CD14-positive monocyte (primary cell): ENCODE results near the gene ZNF474. TPM values are rescaled to one million over a fixed set of nuclear protein-coding genes. Genes with fewer than 3 reads are reported as not detected.

Source experiments
- DNase-seq, 3 donors: peaks; one replicate each; pipeline ENCODE4 v3.0.0-alpha.2; 2011 to 2022
- H2AFZ ChIP-seq: 2 replicates; pipeline ENCODE4 v1.6.0; 2012; ENCODE audit warnings: mild to moderate bottlenecking, low read depth, low read length, inconsistent platforms; ENCODE audit not compliant: insufficient read depth, poor library complexity, severe bottlenecking
- H3K27ac ChIP-seq, 2 donors: 1 replicate in 1 of 2; 2 replicates in 1 of 2; pipeline ENCODE4 v1.5.1; 2012 to 2013; ENCODE audit warnings: low read length in 2 of 2, control low read depth in 1 of 2, inconsistent platforms in 1 of 2, low read depth in 1 of 2, mild to moderate bottlenecking in 1 of 2
- H3K27me3 ChIP-seq, 2 donors: one replicate each; pipeline versions ENCODE4 v1.6.0 to v1.6.1; 2011 to 2013; ENCODE audit warnings: low read length in 2 of 2; ENCODE audit not compliant: control insufficient read depth in 2 of 2, insufficient read depth in 2 of 2
- H3K36me3 ChIP-seq, 2 donors: replicated peaks in 1 of 2; 1 replicate in 1 of 2; 2 replicates in 1 of 2; pipeline versions ENCODE4 v1.5.1 to v1.6.1; 2012 to 2013; ENCODE audit warnings: low read length in 2 of 2, control low read depth in 1 of 2, inconsistent platforms in 1 of 2, mild to moderate bottlenecking in 1 of 2; ENCODE audit not compliant: insufficient read depth in 2 of 2, control insufficient read depth in 1 of 2
- H3K4me1 ChIP-seq, 2 donors: 1 replicate in 1 of 2; 2 replicates in 1 of 2; pipeline versions ENCODE4 v1.5.1 to v1.6.1; 2012 to 2013; ENCODE audit warnings: low read length in 2 of 2, control low read depth in 1 of 2, inconsistent platforms in 1 of 2, mild to moderate bottlenecking in 1 of 2, moderate library complexity in 1 of 2; ENCODE audit not compliant: insufficient read depth in 2 of 2, control insufficient read depth in 1 of 2
- H3K4me2 ChIP-seq: replicated peaks from 2 replicates; pipeline ENCODE3; 2012; ENCODE audit warnings: low read length, moderate library complexity, mild to moderate bottlenecking; ENCODE audit not compliant: poor library complexity, severe bottlenecking; ENCODE audit errors: extremely low read depth
- H3K4me3 ChIP-seq, 3 experiments: fragments of 200-600 bp in 1 of 3; sonication (generic) in 1 of 3; replicated peaks in 1 of 3; 1 replicate in 2 of 3; 2 replicates in 1 of 3; pipeline ENCODE4 v1.5.1; 2011 to 2013; ENCODE audit warnings: low read length in 3 of 3, mild to moderate bottlenecking in 3 of 3, control low read depth in 2 of 3, low read depth in 2 of 3, inconsistent platforms in 1 of 3, moderate library complexity in 1 of 3
- H3K79me2 ChIP-seq: 2 replicates; pipeline ENCODE4 v1.6.0; 2012; ENCODE audit warnings: mild to moderate bottlenecking, control low read depth, inconsistent platforms, low read length, moderate library complexity; ENCODE audit not compliant: insufficient read depth
- H3K9ac ChIP-seq: 2 replicates; pipeline ENCODE4 v1.6.0; 2017; ENCODE audit warnings: low read length, mild to moderate bottlenecking; ENCODE audit not compliant: insufficient read depth, poor library complexity, severe bottlenecking
- H3K9me3 ChIP-seq, 2 donors: replicated peaks in 1 of 2; 1 replicate in 1 of 2; 2 replicates in 1 of 2; pipeline versions ENCODE4 v1.5.1 to v1.6.1; 2012 to 2013; ENCODE audit warnings: low read length in 2 of 2, control low read depth in 1 of 2; ENCODE audit not compliant: control insufficient read depth in 1 of 2, insufficient read depth in 1 of 2
- H4K20me1 ChIP-seq: 2 replicates; pipeline ENCODE4 v1.6.0; 2012; ENCODE audit warnings: mild to moderate bottlenecking, low read length, control low read depth, moderate library complexity; ENCODE audit not compliant: insufficient read depth
- H3K27ac Mint-ChIP-seq, 7 donors: one replicate each; pipeline ENCODE4 v1.8.0; 2020; ENCODE audit warnings: mild to moderate bottlenecking in 7 of 7, mixed read lengths in 7 of 7, moderate library complexity in 6 of 7, inconsistent platforms in 2 of 7
- H3K27me3 Mint-ChIP-seq, 3 donors: one replicate each; pipeline ENCODE4 v1.8.0; 2021 to 2022; ENCODE audit warnings: low read depth in 3 of 3, mild to moderate bottlenecking in 3 of 3, mixed read lengths in 3 of 3, moderate library complexity in 3 of 3, inconsistent platforms in 1 of 3
- H3K36me3 Mint-ChIP-seq, 2 donors: one replicate each; pipeline ENCODE4 v1.8.0; 2020; ENCODE audit warnings: mixed read lengths in 2 of 2, inconsistent platforms in 1 of 2, mild to moderate bottlenecking in 1 of 2
- H3K4me1 Mint-ChIP-seq: one replicate; pipeline ENCODE4 v1.8.0; 2020; ENCODE audit warnings: mild to moderate bottlenecking, mixed read lengths
- H3K4me3 Mint-ChIP-seq, 2 donors: one replicate each; pipeline ENCODE4 v1.8.0; 2020; ENCODE audit warnings: mild to moderate bottlenecking in 2 of 2, mixed read lengths in 2 of 2, moderate library complexity in 1 of 2
- H3K9me3 Mint-ChIP-seq, 7 donors: one replicate each; pipeline ENCODE4 v1.8.0; 2020 to 2022; ENCODE audit warnings: mixed read lengths in 7 of 7, mild to moderate bottlenecking in 6 of 7, moderate library complexity in 6 of 7, inconsistent platforms in 2 of 7
- WGBS: methylation state at CpG from one replicate; pipeline ENCODE4 v1.1.5; 2013; ENCODE audit warnings: missing lambda C conversion rate; ENCODE audit not compliant: insufficient coverage; 5-methylcytosine and 5-hydroxymethylcytosine counted together
- intact Hi-C, 2 donors: fragments of 100-400 bp; cut with micrococcal nuclease; formaldehyde crosslinking; loops; one replicate each; pipeline versions ENCODE4 v1.15.0 to v1.15.1; 2023
- polyA plus RNA-seq, 3 donors: library from polyadenylated mRNA; depleted of rRNA in 1 of 3; unstranded in 2 of 3; stranded (reverse) in 1 of 3; fragments of 300-500 nt in 2 of 3; fragments of >200 nt in 1 of 3; fragmentation: Illumina TruSeq in 2 of 3; gene quantifications; 1 replicate in 2 of 3; 2 replicates in 1 of 3; pipeline ENCODE4 v1.2.3, GENCODE V29; 2012 to 2021
- TF ChIP-seq, protein P1 (sequence below): fragments of 200-600 bp; IDR thresholded peaks from one replicate; pipeline ENCODE4 v1.8.0; 2022; ENCODE audit warnings: antibody characterized with exemption, mild to moderate bottlenecking

The ZNF474 gene
- polyA plus RNA-seq, 3 donors = 0.09 TPM; not detected in 2

DNA sequence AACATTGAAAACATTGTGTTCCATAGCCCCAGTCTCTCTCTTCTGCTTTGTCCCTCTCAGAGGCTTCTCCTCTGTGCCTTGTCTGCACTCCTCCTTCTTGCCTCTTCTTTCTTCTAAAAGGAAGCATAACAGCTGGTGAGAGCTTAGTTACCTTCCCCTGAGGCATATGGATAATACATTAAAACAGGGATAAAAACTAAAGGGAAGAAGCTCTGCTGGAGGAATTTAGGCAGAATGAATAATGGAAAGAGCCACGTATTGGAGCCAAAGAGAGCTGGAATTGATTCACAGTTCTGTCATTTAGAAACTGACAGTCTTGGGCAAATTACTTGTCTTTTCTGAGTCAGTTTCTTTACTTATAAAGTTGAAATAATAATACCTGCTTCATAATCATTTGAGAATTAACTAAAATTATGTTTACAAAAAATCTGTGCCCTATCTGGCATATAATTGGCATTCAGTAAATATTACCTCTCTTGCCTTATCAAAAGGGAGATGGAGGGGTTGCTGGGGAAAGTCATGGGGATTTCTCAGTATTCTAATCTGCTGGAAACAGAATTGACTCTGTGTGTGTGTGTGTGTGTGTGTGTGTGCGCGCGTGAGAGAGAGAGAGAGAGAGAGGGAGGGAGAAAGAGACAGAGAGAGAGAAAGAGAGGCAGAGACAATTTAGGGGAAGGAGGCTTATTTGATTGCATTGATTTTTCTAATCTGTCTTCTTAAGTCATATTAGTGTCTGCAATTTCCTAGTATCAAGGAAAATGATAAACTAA, 20.2 kb downstream of the ZNF474 start:
- Histone ChIP-seq H3K27me3 (no peaks in the 10 kb centered on the region), H3K4me2 (no peak overlapping the region), H2AFZ (no peak overlapping the region), H3K27ac (no peak overlapping the region), H3K4me3 (no peak overlapping the region), H3K4me1 (no peaks in the 10 kb centered on the region), H3K79me2 (no peaks in the 10 kb centered on the region), H3K36me3 (no peaks in the 10 kb centered on the region), H3K9ac (no peak overlapping the region), H3K9me3 (no peaks in the 10 kb centered on the region), H4K20me1 (no peaks in the 10 kb centered on the region)
- Mint-ChIP-seq H3K9me3 (peaks cover 0 to 3% (median 0%) of the 10 kb centered on the region in 7 donors), H3K27me3 (peaks cover 0 to 3% (median 1%) of the 10 kb centered on the region in 3 donors), H3K27ac (no peak overlapping the region), H3K36me3 (no peaks in the 10 kb centered on the region), H3K4me3 (no peak overlapping the region), H3K4me1 (no peaks in the 10 kb centered on the region)
- WGBS = no CpG with 5 or more reads among the region's 4 CpGs
- intact Hi-C loops = no loop called here
- no peak for DNase-seq
- TF ChIP-seq, protein P1, sequence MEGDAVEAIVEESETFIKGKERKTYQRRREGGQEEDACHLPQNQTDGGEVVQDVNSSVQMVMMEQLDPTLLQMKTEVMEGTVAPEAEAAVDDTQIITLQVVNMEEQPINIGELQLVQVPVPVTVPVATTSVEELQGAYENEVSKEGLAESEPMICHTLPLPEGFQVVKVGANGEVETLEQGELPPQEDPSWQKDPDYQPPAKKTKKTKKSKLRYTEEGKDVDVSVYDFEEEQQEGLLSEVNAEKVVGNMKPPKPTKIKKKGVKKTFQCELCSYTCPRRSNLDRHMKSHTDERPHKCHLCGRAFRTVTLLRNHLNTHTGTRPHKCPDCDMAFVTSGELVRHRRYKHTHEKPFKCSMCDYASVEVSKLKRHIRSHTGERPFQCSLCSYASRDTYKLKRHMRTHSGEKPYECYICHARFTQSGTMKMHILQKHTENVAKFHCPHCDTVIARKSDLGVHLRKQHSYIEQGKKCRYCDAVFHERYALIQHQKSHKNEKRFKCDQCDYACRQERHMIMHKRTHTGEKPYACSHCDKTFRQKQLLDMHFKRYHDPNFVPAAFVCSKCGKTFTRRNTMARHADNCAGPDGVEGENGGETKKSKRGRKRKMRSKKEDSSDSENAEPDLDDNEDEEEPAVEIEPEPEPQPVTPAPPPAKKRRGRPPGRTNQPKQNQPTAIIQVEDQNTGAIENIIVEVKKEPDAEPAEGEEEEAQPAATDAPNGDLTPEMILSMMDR = no peak

GRCh38 chr5:122150215-122150614, 20.9 kb downstream of the ZNF474 start:
- no peak for DNase-seq
- Histone ChIP-seq H4K20me1 (no peaks in the 10 kb centered on the region), H3K27me3 (no peaks in the 10 kb centered on the region), H3K9ac (no peak overlapping the region), H3K27ac (no peak overlapping the region), H3K4me1 (no peaks in the 10 kb centered on the region), H3K9me3 (no peaks in the 10 kb centered on the region), H3K4me3 (no peak overlapping the region), H3K36me3 (no peaks in the 10 kb centered on the region), H2AFZ (no peak overlapping the region), H3K4me2 (no peak overlapping the region), H3K79me2 (no peaks in the 10 kb centered on the region)
- H3K4me3 Mint-ChIP-seq = no peak overlapping the region
- intact Hi-C loops = no loop called here
- H3K4me1 Mint-ChIP-seq = no peaks in the 10 kb centered on the region
- 100% methylated on average over 1 of the region's 2 CpGs for WGBS
- no peaks in the 10 kb centered on the region for H3K36me3 Mint-ChIP-seq
- peaks cover 0 to 3% (median 0%) of the 10 kb centered on the region in 7 donors for H3K9me3 Mint-ChIP-seq
- H3K27me3 Mint-ChIP-seq = peaks cover 0 to 3% (median 1%) of the 10 kb centered on the region in 3 donors
- H3K27ac Mint-ChIP-seq = no peak overlapping the region
- TF ChIP-seq, protein P1 = no peak
